PFSK-1 (cell line): Measurements from ENCODE around the gene GAS2L3.

Source experiments
- FOXP2 ChIP-seq: optimal IDR thresholded peaks from 2 replicates; pipeline ENCODE3; 2011; ENCODE audit warnings: borderline replicate concordance, control low read depth, inconsistent platforms; ENCODE audit not compliant: insufficient read depth; ENCODE audit errors: extremely low read length, extremely low read depth
- POLR2AphosphoS5 ChIP-seq: IDR thresholded peaks from 2 replicates; pipeline ENCODE4 v1.6.1; 2012; ENCODE audit warnings: low read depth, mild to moderate bottlenecking, control low read depth, low read length, moderate library complexity
- REST ChIP-seq, 2 experiments: IDR thresholded peaks; 2 replicates each; pipeline versions ENCODE4 v1.6.1 to v1.8.0; 2011 to 2012; ENCODE audit warnings: low read depth in 2 of 2, low read length in 2 of 2, control low read depth in 1 of 2, inconsistent platforms in 1 of 2, mild to moderate bottlenecking in 1 of 2, moderate library complexity in 1 of 2; ENCODE audit not compliant: insufficient read depth in 1 of 2
- SIN3A ChIP-seq: IDR thresholded peaks from 2 replicates; pipeline ENCODE4 v1.6.1; 2012; ENCODE audit warnings: mild to moderate bottlenecking, low read length, moderate library complexity, borderline replicate concordance; ENCODE audit not compliant: insufficient read depth
- TAF1 ChIP-seq: IDR thresholded peaks from 2 replicates; pipeline ENCODE4 v1.6.1; 2012; ENCODE audit warnings: low read length, control low read depth, borderline replicate concordance; ENCODE audit not compliant: insufficient read depth

GRCh38 chr12:100651694-100652093, 78.2 kb downstream of the GAS2L3 start:
- TF ChIP-seq REST (IDR thresholded peaks at IDR 0.05; ENCODE audit: insufficient read depth in 1 of 2, low read depth in 2 of 2, low read length in 2 of 2) (no peak), POLR2AphosphoS5 (no peak), TAF1 (no peak), SIN3A (no peak), FOXP2 (no peak)
